Measurements from ENCODE around the gene BID. TPM values are rescaled to one million over a fixed set of nuclear protein-coding genes. Genes with fewer than 3 reads are reported as not detected.

Gene BID
- polyA plus RNA-seq, 2 donors, result 9.0 to 19.3 TPM

Other genes starting within 250 kb of the BID start
- gene SLC25A18, start 211.0 kb downstream of the BID start, polyA plus RNA-seq, result under 1 TPM; 0.08 to 0.16 TPM
- gene ATP6V1E1, start 145.7 kb downstream of the BID start, polyA plus RNA-seq, result 100 to 1,000 TPM in 1 of 2 donors, 10 to 100 TPM in 1; 63.9 to 112 TPM
- gene BCL2L13, start 135.7 kb downstream of the BID start, polyA plus RNA-seq, result 10 to 100 TPM; 18.1 to 21.0 TPM

Measured in esophagus (tissue), 2 donors.